Measurements from ENCODE around the gene ARHGEF17. TPM values are rescaled to one million over a fixed set of nuclear protein-coding genes. Genes with fewer than 3 reads are reported as not detected.
A peak's percentile ranks its signal among the peaks of the same experiment; 100 is the strongest.

Gene ARHGEF17
- total and polyA plus RNA-seq, 3 experiments from 2014 or later = not detected

GRCh38 chr11:73388265-73389133 lies 80.4 kb downstream of the ARHGEF17 start:
- DNase-seq = no peak
- H3K4me3 Mint-ChIP-seq = peak overlapping the region in 1 of 7 donors; percentile 37
- H3K4me1 Mint-ChIP-seq = peaks cover 41 to 55% (median 44%) of the 10 kb centered on the region in 3 donors
- Histone ChIP-seq H3K36me3 (ENCODE audit: insufficient read depth, low read length) (no peaks in the 10 kb centered on the region), H3K27ac (ENCODE audit: low read depth, low read length) (no peak overlapping the region), H3K27me3 (ENCODE audit: insufficient read depth, low read length, poor library complexity, severe bottlenecking) (no peaks in the 10 kb centered on the region), H3K9me3 (ENCODE audit: low read length) (no peaks in the 10 kb centered on the region), H3K4me1 (ENCODE audit: insufficient read depth, low read length) (peaks cover 38% of the 10 kb centered on the region), H3K4me3 (ENCODE audit: low read length) (no peak overlapping the region)
- peaks cover 0 to 3% of the 10 kb centered on the region in 2 donors for H3K27me3 Mint-ChIP-seq
- H3K9me3 Mint-ChIP-seq = no peaks in the 10 kb centered on the region
- POLR2A ChIA-PET = no interaction called here
- H3K36me3 Mint-ChIP-seq = peaks cover 0 to 28% (median 0%) of the 10 kb centered on the region in 3 donors
- H3K27ac Mint-ChIP-seq = peak overlapping the region in 5 of 8 donors; percentile 43 to 96 (median 90)
- CTCF ChIA-PET = interaction anchor here (1.1 to 2.9 kb wide), 3 partner anchors 36 to 94 kb away, joined by 3 to 13 read pairs (median 5); no protein-coding TSS in a partner anchor

- no peak for DNase-seq
- Histone ChIP-seq H3K27me3 (ENCODE audit: insufficient read depth, low read length, poor library complexity, severe bottlenecking) (no peaks in the 10 kb centered on the region), H3K27ac (ENCODE audit: low read depth, low read length) (no peak overlapping the region), H3K4me3 (ENCODE audit: low read length) (no peak overlapping the region), H3K4me1 (ENCODE audit: insufficient read depth, low read length) (peaks cover 31% of the 10 kb centered on the region), H3K36me3 (ENCODE audit: insufficient read depth, low read length) (no peaks in the 10 kb centered on the region), H3K9me3 (ENCODE audit: low read length) (no peaks in the 10 kb centered on the region)
- Mint-ChIP-seq H3K27ac (peak overlapping the region in 2 of 8 donors; percentile 64 to 96), H3K27me3 (peaks cover 0 to 3% of the 10 kb centered on the region in 2 donors), H3K4me1 (peaks cover 36 to 49% (median 40%) of the 10 kb centered on the region in 3 donors), H3K9me3 (no peaks in the 10 kb centered on the region), H3K36me3 (peaks cover 0 to 32% (median 0%) of the 10 kb centered on the region in 3 donors), H3K4me3 (no peak overlapping the region)
- POLR2A ChIA-PET = no interaction called here
- CTCF ChIA-PET = interaction anchor here (1.1 to 2.9 kb wide), 3 partner anchors 36 to 95 kb away, joined by 3 to 13 read pairs (median 5); no protein-coding TSS in a partner anchor
Measured at GRCh38 chr11:73389134-73389525, 81.1 kb downstream of the ARHGEF17 start.

- ChIA-PET CTCF (interaction anchor here (1.1 to 2.9 kb wide), 3 partner anchors 37 to 95 kb away, joined by 3 to 13 read pairs (median 5); no protein-coding TSS in a partner anchor), POLR2A (no interaction called here)
- H3K27ac Mint-ChIP-seq = peak overlapping the region in 7 of 8 donors; percentile 39 to 96 (median 72)
- H3K36me3 ChIP-seq (ENCODE audit: insufficient read depth, low read length) = no peaks in the 10 kb centered on the region
- H3K4me1 Mint-ChIP-seq = peaks cover 28 to 41% (median 32%) of the 10 kb centered on the region in 3 donors
- peak overlapping the region in 1 of 7 donors; percentile 14 for H3K4me3 Mint-ChIP-seq
- peaks cover 0 to 37% (median 0%) of the 10 kb centered on the region in 3 donors for H3K36me3 Mint-ChIP-seq
- H3K27ac ChIP-seq (ENCODE audit: low read depth, low read length) = no peak overlapping the region
- H3K4me1 ChIP-seq (ENCODE audit: insufficient read depth, low read length) = peaks cover 24% of the 10 kb centered on the region
- no peak for DNase-seq
- H3K27me3 Mint-ChIP-seq = peaks cover 0 to 3% of the 10 kb centered on the region in 2 donors
- no peak overlapping the region for H3K4me3 ChIP-seq (ENCODE audit: low read length)
- H3K27me3 ChIP-seq (ENCODE audit: insufficient read depth, low read length, poor library complexity, severe bottlenecking) = no peaks in the 10 kb centered on the region
- no peaks in the 10 kb centered on the region for H3K9me3 Mint-ChIP-seq
- H3K9me3 ChIP-seq (ENCODE audit: low read length) = no peaks in the 10 kb centered on the region
Measured at GRCh38 chr11:73389916-73390315, 81.8 kb downstream of the ARHGEF17 start.

GRCh38 chr11:73390601-73391565 lies 82.8 kb downstream of the ARHGEF17 start:
- H3K4me3 ChIP-seq (ENCODE audit: low read length) = no peak overlapping the region
- Mint-ChIP-seq H3K27ac (peak overlapping the region in 3 of 8 donors; percentile 52 to 96 (median 52)), H3K4me1 (peaks cover 19 to 32% (median 22%) of the 10 kb centered on the region in 3 donors), H3K36me3 (peaks cover 0 to 45% (median 0%) of the 10 kb centered on the region in 3 donors), H3K27me3 (peaks cover 0 to 3% of the 10 kb centered on the region in 2 donors), H3K4me3 (no peak overlapping the region), H3K9me3 (no peaks in the 10 kb centered on the region)
- H3K36me3 ChIP-seq (ENCODE audit: insufficient read depth, low read length) = no peaks in the 10 kb centered on the region
- POLR2A ChIA-PET = no interaction called here
- no peak overlapping the region for H3K27ac ChIP-seq (ENCODE audit: low read depth, low read length)
- CTCF ChIA-PET = interaction anchor here (0.9 to 2.9 kb wide), 3 partner anchors 40 to 96 kb away, joined by 3 to 13 read pairs (median 5); no protein-coding TSS in a partner anchor
- no peaks in the 10 kb centered on the region for H3K27me3 ChIP-seq (ENCODE audit: insufficient read depth, low read length, poor library complexity, severe bottlenecking)
- H3K4me1 ChIP-seq (ENCODE audit: insufficient read depth, low read length) = peaks cover 14% of the 10 kb centered on the region
- DNase-seq = no peak
- H3K9me3 ChIP-seq (ENCODE audit: low read length) = no peaks in the 10 kb centered on the region

GRCh38 chr11:73391665-73392064 lies 83.6 kb downstream of the ARHGEF17 start:
- Mint-ChIP-seq H3K4me3 (no peak overlapping the region), H3K27me3 (peaks cover 0 to 3% of the 10 kb centered on the region in 2 donors), H3K4me1 (peaks cover 11 to 24% (median 16%) of the 10 kb centered on the region in 3 donors), H3K36me3 (peaks cover 0 to 50% (median 0%) of the 10 kb centered on the region in 3 donors), H3K27ac (peak overlapping the region in 2 of 8 donors; percentile 20 to 65), H3K9me3 (no peaks in the 10 kb centered on the region)
- Histone ChIP-seq H3K4me3 (ENCODE audit: low read length) (no peak overlapping the region), H3K27me3 (ENCODE audit: insufficient read depth, low read length, poor library complexity, severe bottlenecking) (no peaks in the 10 kb centered on the region), H3K4me1 (ENCODE audit: insufficient read depth, low read length) (peaks cover 7% of the 10 kb centered on the region), H3K9me3 (ENCODE audit: low read length) (no peaks in the 10 kb centered on the region), H3K36me3 (ENCODE audit: insufficient read depth, low read length) (no peaks in the 10 kb centered on the region), H3K27ac (ENCODE audit: low read depth, low read length) (no peak overlapping the region)
- no peak for DNase-seq
- ChIA-PET POLR2A (no interaction called here), CTCF (interaction anchor here (0.9 to 9.1 kb wide), 2 partner anchors 40 to 41 kb away, joined by 3 to 190 read pairs; no protein-coding TSS in a partner anchor)

- H3K36me3 Mint-ChIP-seq = peaks cover 0 to 55% (median 0%) of the 10 kb centered on the region in 3 donors
Measured at GRCh38 chr11:73392108-73393010, 84.3 kb downstream of the ARHGEF17 start.

More at GRCh38 chr11:73392108-73393010, 84.3 kb downstream of the ARHGEF17 start:
- H3K9me3 ChIP-seq (ENCODE audit: low read length) = no peaks in the 10 kb centered on the region
- no peak overlapping the region for H3K27ac ChIP-seq (ENCODE audit: low read depth, low read length)
- no peaks in the 10 kb centered on the region for H3K27me3 ChIP-seq (ENCODE audit: insufficient read depth, low read length, poor library complexity, severe bottlenecking)
- H3K4me1 Mint-ChIP-seq = peaks cover 11 to 17% (median 12%) of the 10 kb centered on the region in 3 donors
- H3K36me3 ChIP-seq (ENCODE audit: insufficient read depth, low read length) = no peaks in the 10 kb centered on the region
- no peak overlapping the region for H3K4me3 ChIP-seq (ENCODE audit: low read length)
- POLR2A ChIA-PET = interaction anchor here (0.8 to 1.9 kb wide), 2 partner anchors 8 to 27 kb away, joined by 3 to 4 read pairs; no protein-coding TSS in a partner anchor
- no peak for DNase-seq
- peak overlapping the region in 1 of 8 donors; percentile 65 for H3K27ac Mint-ChIP-seq
- H3K9me3 Mint-ChIP-seq = no peaks in the 10 kb centered on the region
- H3K4me3 Mint-ChIP-seq = no peak overlapping the region
- H3K27me3 Mint-ChIP-seq = peaks cover 0 to 3% of the 10 kb centered on the region in 2 donors
- CTCF ChIA-PET = interaction anchor here (1.0 to 9.1 kb wide), 6 partner anchors 8 to 199 kb away, joined by 3 to 190 read pairs (median 7); partner anchors contain the start of genes ARHGEF17 and RELT
- H3K4me1 ChIP-seq (ENCODE audit: insufficient read depth, low read length) = peaks cover under 1% of the 10 kb centered on the region

Data from CD8-positive, alpha-beta memory T cell (primary cell).